BJ (cell line): Measurements from ENCODE around the gene CPNE7. TPM values are rescaled to one million over a fixed set of nuclear protein-coding genes. Genes with fewer than 3 reads are reported as not detected.

Experiments
- CTCF ChIA-PET: fragments of 350-600 bp; formaldehyde crosslinking; extraction: SDS; loops from one replicate; lab custom pipeline; 2021; ENCODE audit warnings: antibody characterized with exemption, inconsistent platforms; lab: Yijun Ruan, JAX
- POLR2A ChIA-PET: fragments of 300-600 bp; sonication (Branson Sonifier 250); formaldehyde crosslinking; extraction: SDS; loops from one replicate; lab custom pipeline; 2021; ENCODE audit warnings: antibody characterized with exemption; lab: Charles Lee
- DNase-seq: peaks from one replicate; pipeline ENCODE4 v3.0.0-alpha.2; 2011; ENCODE audit warnings: low read depth
- H3K27me3 ChIP-seq: 2 replicates; pipeline ENCODE4 v1.6.0; 2011; ENCODE audit warnings: low read length; ENCODE audit not compliant: control insufficient read depth, insufficient read depth
- H3K36me3 ChIP-seq: 2 replicates; pipeline ENCODE4 v1.5.1; 2011; ENCODE audit warnings: low read length; ENCODE audit not compliant: control insufficient read depth, insufficient read depth
- H3K4me3 ChIP-seq: 2 replicates; pipeline ENCODE4 v1.5.1; 2011; ENCODE audit warnings: low read depth, mild to moderate bottlenecking, control low read depth, low read length
- polyA plus RNA-seq: library from polyadenylated mRNA; depleted of rRNA; stranded (reverse); fragments of >200 nt; gene quantifications from 2 replicates; pipeline ENCODE4 v1.2.3, GENCODE V29; 2011
- TF ChIP-seq, protein P1 (sequence below): IDR thresholded peaks from 2 replicates; pipeline ENCODE4 v1.5.1; 2011; ENCODE audit warnings: low read depth, mild to moderate bottlenecking, control low read depth, inconsistent platforms, low read length, moderate library complexity; ENCODE audit not compliant: insufficient read depth

CPNE7 gene
- polyA plus RNA-seq, 1 experiment = 7.1 TPM

DNA sequence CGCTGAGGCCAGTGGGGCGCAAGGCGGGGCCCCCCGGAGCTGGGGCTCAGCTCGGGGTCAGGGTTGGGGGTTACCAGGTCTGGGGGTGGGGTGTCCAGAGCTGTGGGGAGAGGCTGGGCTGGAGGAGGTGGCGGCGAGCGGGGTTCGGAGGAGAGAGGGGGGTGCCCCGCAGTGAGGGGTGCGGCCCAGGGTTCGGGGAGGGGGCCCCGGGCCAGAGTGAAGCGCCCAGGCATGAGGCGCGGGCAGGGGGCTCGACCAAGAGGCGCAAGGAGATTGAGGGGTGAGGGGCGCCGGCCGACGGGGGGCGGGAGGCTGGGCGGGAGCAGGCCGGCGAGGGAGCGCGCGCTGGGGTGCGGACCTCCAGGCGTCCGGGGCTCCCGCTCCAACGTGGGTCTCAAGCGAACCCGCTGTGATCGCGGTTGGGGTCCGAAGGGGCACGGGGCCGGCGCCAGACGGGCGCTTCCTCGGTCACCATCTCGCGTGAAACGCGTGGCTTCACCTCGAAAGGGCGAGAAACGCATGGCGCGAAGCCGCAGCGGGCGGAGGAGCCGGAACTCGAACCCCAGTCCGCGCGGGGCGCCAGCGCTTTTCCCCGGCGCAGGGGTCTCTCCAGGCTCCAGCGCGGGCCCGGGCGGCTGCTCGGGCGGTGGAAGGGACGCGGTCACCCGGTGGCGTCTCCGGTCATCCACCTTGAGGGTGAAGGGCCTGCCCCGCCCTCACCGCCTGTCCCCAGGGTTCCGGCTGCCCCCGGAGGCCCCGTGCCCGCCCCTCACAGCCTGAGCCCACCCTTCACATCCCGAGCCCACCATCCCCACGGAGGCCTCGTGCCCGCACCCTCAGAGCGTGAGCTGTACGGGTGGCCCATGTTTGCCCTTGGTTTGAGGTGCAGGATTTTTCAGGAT, 846 bp downstream of the CPNE7 start:
- no peaks in the 10 kb centered on the region for H3K27me3 ChIP-seq
- no peaks in the 10 kb centered on the region for H3K36me3 ChIP-seq
- peak overlapping the region; percentile 36 for H3K4me3 ChIP-seq
- ChIA-PET CTCF (interaction anchor here (0.6 to 3.3 kb wide), 11 partner anchors 26 to 284 kb away, joined by 3 to 35 read pairs (median 4); partner anchors contain the start of gene DPEP1), POLR2A (no interaction called here)
- TF ChIP-seq, protein P1, sequence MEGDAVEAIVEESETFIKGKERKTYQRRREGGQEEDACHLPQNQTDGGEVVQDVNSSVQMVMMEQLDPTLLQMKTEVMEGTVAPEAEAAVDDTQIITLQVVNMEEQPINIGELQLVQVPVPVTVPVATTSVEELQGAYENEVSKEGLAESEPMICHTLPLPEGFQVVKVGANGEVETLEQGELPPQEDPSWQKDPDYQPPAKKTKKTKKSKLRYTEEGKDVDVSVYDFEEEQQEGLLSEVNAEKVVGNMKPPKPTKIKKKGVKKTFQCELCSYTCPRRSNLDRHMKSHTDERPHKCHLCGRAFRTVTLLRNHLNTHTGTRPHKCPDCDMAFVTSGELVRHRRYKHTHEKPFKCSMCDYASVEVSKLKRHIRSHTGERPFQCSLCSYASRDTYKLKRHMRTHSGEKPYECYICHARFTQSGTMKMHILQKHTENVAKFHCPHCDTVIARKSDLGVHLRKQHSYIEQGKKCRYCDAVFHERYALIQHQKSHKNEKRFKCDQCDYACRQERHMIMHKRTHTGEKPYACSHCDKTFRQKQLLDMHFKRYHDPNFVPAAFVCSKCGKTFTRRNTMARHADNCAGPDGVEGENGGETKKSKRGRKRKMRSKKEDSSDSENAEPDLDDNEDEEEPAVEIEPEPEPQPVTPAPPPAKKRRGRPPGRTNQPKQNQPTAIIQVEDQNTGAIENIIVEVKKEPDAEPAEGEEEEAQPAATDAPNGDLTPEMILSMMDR = no peak
- DNase-seq = no peak

DNA sequence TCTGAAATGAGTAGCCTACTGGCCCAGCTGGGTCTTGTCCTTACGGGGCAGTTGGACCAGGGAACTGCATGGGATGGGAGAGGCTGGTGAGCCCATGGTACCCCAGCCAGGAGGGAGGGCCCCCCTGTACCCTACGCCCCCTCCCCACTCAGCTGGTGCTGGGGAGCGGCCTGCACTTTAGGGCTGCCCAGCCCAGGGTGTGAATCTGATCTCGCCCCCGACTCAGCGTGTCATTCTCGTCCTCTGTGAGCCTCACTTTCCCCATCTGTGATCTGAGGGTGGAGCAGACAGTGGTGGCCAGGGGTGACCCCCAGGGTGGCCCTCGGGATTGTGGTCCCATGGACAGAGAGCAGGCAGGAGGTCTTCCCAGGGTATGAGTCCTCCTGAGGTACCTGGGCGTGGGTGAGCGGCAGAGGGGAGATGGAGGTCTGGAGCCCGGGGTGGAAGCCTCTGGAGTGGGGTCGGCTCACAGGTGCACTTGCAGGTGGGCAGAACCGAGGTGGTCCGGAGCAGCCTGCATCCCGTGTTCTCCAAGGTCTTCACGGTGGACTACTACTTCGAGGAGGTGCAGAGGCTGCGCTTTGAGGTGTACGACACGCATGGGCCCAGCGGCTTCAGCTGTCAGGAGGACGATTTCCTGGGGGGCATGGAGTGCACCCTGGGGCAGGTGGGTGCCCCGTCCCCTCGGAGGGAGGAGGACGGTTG, 1.6 kb downstream of the CPNE7 start:
- TF ChIP-seq, protein P1 = no peak
- DNase-seq = no peak
- POLR2A ChIA-PET = no interaction called here
- no peaks in the 10 kb centered on the region for H3K36me3 ChIP-seq
- H3K4me3 ChIP-seq = no peak overlapping the region
- H3K27me3 ChIP-seq = no peaks in the 10 kb centered on the region
- CTCF ChIA-PET = interaction anchor here (0.7 to 3.3 kb wide), 4 partner anchors 25 to 64 kb away, joined by 3 to 35 read pairs (median 6); no protein-coding TSS in a partner anchor

DNA sequence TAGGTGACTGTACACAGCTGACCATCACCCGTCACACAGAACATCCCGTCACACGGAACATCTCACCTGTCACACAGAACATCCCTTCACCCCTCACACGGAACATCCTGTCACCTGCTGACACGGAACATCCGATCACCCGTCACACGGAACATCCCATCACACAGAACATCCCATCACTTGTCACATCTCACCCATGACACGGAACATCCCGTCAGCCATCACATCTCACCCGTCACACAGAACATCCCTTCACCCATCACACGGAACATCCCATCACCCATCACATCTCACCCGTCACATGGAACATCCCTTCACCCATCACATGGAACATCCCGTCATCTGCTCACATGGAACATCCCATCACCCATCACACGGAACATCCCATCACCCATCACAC, 3.8 kb downstream of the CPNE7 start:
- ChIA-PET CTCF (interaction anchor here (0.7 kb wide), 1 partner anchor 67 kb away, joined by 5 read pairs; no protein-coding TSS in a partner anchor), POLR2A (no interaction called here)
- Histone ChIP-seq H3K4me3 (no peak overlapping the region), H3K27me3 (no peaks in the 10 kb centered on the region), H3K36me3 (no peaks in the 10 kb centered on the region)
- DNase-seq = no peak
- TF ChIP-seq, protein P1 = no peak

DNA sequence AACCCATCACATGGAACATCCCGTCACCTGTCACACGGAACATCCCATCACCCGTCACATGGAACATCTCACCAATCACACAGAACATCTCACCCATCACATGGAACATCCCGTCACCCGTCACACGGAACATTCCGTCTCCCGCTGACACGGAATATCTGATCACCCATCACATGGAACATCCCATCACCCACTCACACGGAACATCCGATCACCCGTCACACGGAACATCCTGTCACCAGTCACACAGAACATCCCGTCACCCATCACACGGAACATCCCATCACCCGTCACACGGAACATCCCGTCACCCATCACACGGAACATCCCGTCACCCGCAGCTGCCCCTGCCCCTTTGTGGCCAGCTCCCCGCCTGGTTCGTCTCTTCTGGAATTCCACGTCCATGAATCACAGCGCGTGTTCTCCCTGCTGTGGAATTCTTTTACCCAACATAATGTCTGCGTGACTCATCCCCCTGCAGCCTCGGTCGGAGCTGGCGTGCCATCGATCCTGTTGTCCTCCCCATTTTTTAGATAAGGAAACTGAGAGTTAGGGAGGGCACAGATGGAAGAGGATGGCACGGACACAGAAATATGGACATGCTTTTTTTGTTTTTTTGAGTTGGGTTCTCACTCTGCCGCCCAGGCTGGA, 5.6 kb downstream of the CPNE7 start:
- Histone ChIP-seq H3K4me3 (no peak overlapping the region), H3K27me3 (no peaks in the 10 kb centered on the region), H3K36me3 (no peaks in the 10 kb centered on the region)
- POLR2A ChIA-PET = no interaction called here
- TF ChIP-seq, protein P1 = no peak
- CTCF ChIA-PET = interaction anchor here (0.7 to 1.6 kb wide), 6 partner anchors 9 to 130 kb away, joined by 3 to 7 read pairs (median 4); no protein-coding TSS in a partner anchor
- peak; percentile 88 for DNase-seq
